ENCODE measurements around the gene CFI.

DNA sequence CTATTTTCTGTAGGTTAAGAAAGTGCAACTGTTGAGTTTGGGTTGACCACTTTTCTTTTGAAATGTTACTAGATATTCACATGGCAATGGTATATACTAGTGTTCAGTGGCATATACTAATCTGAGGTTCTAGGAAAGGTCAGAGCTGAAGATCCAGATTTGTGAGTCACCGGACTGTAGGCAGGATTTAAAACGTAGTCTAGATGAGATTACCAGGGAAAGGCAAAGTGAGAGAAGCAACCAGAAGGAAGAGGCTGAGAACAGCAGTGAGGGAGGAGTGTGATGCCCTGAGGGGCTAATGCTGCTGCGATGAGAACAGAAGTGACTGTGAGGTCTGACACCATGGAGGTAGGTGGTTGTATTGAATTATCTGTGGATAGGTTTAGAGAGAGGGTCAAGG lies 62.3 kb downstream of the CFI start:
- TF ChIP-seq PAX5 (IDR thresholded peaks at IDR 0.05; ENCODE audit: insufficient read depth, low read length, severe bottlenecking) (no peak), POLR2A (IDR thresholded peaks at IDR 0.05; ENCODE audit: low read depth, low read length) (no peak), POLR2AphosphoS5 (IDR thresholded peaks at IDR 0.05; ENCODE audit: low read depth, low read length) (no peak), TAF1 (IDR thresholded peaks at IDR 0.05; ENCODE audit: low read depth, low read length) (no peak), SPI1 (IDR thresholded peaks at IDR 0.05; ENCODE audit: low read depth, low read length) (no peak)
